SKM-1 treated with dmso at 0.1 percent for 144 hours (cell line): ENCODE data around the gene GRIK3.

Experiments used
- DNase-seq: peaks from one replicate; lab custom pipeline; 2025; ENCODE audit not compliant: unreplicated experiment; lab: John Stamatoyannopoulos, UW

The GRIK3 gene

GRCh38 chr1:36881541-36881940, 152.8 kb downstream of the GRIK3 start:
- DNase-seq = no peak

GRCh38 chr1:36881068-36881405, 153.3 kb downstream of the GRIK3 start:
- no peak for DNase-seq

GRCh38 chr1:36880155-36881067, 153.9 kb downstream of the GRIK3 start:
- DNase-seq = no peak

- no peak for DNase-seq
Observed at GRCh38 chr1:36879613-36880012, 154.7 kb downstream of the GRIK3 start.

- DNase-seq = no peak
Observed at GRCh38 chr1:36876990-36877389, 157.3 kb downstream of the GRIK3 start.

- no peak for DNase-seq
Observed at GRCh38 chr1:36874271-36875060, 159.8 kb downstream of the GRIK3 start.

- no peak for DNase-seq
Observed at GRCh38 chr1:36872858-36873257, 161.5 kb downstream of the GRIK3 start.

- DNase-seq = no peak
Observed at GRCh38 chr1:36872126-36872754, 162.1 kb downstream of the GRIK3 start.

- no peak for DNase-seq
Observed at GRCh38 chr1:36871146-36871971, 163.0 kb downstream of the GRIK3 start.

GRCh38 chr1:36869826-36870225, 164.5 kb downstream of the GRIK3 start:
- DNase-seq = no peak

- no peak for DNase-seq
Observed at GRCh38 chr1:36869054-36869453, 165.3 kb downstream of the GRIK3 start.

GRCh38 chr1:36867575-36867974, 166.7 kb downstream of the GRIK3 start:
- DNase-seq = no peak

GRCh38 chr1:36866169-36866814, 168.0 kb downstream of the GRIK3 start:
- no peak for DNase-seq

GRCh38 chr1:36865602-36865900, 168.8 kb downstream of the GRIK3 start:
- DNase-seq = no peak

GRCh38 chr1:36864823-36865601, 169.3 kb downstream of the GRIK3 start:
- no peak for DNase-seq

GRCh38 chr1:36864182-36864822, 170.0 kb downstream of the GRIK3 start:
- DNase-seq = no peak

- no peak for DNase-seq
Observed at GRCh38 chr1:36863500-36863899, 170.8 kb downstream of the GRIK3 start.

- DNase-seq = no peak
Observed at GRCh38 chr1:36863061-36863460, 171.3 kb downstream of the GRIK3 start.

- no peak for DNase-seq
Observed at GRCh38 chr1:36861375-36861774, 172.9 kb downstream of the GRIK3 start.
